Measurements from ENCODE around the gene TIMMDC1. TPM values are rescaled to one million over a fixed set of nuclear protein-coding genes. Genes with fewer than 3 reads are reported as not detected.

Gene TIMMDC1
- total RNA-seq, 3 donors from 2014 or later (not counting 1 experiment from before 2014, with no cell fraction given) = 31.9 to 50.1 (median 34.1) TPM

GRCh38 chr3:119571688-119572087 lies 73.3 kb downstream of the TIMMDC1 start:
- no peaks in the 10 kb centered on the region for H3K27me3 ChIP-seq (ENCODE audit: control insufficient read depth, insufficient read depth, low read length)
- DNase-seq (no peak), ATAC-seq (no peak)
- intact Hi-C loops (cut with micrococcal nuclease) = no loop called here
- H3K9me3 Mint-ChIP-seq = no peaks in the 10 kb centered on the region
- no peak overlapping the region for H3K4me3 Mint-ChIP-seq
- 89% methylated on average over 5 of the region's 5 CpGs for WGBS (ENCODE audit: insufficient coverage)
- TF ChIP-seq, protein P1, sequence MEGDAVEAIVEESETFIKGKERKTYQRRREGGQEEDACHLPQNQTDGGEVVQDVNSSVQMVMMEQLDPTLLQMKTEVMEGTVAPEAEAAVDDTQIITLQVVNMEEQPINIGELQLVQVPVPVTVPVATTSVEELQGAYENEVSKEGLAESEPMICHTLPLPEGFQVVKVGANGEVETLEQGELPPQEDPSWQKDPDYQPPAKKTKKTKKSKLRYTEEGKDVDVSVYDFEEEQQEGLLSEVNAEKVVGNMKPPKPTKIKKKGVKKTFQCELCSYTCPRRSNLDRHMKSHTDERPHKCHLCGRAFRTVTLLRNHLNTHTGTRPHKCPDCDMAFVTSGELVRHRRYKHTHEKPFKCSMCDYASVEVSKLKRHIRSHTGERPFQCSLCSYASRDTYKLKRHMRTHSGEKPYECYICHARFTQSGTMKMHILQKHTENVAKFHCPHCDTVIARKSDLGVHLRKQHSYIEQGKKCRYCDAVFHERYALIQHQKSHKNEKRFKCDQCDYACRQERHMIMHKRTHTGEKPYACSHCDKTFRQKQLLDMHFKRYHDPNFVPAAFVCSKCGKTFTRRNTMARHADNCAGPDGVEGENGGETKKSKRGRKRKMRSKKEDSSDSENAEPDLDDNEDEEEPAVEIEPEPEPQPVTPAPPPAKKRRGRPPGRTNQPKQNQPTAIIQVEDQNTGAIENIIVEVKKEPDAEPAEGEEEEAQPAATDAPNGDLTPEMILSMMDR (IDR thresholded peaks at IDR 0.05) = no peak
- H3K27ac ChIP-seq (ENCODE audit: low read length) = no peak overlapping the region
- no peaks in the 10 kb centered on the region for H3K9me3 ChIP-seq (ENCODE audit: control insufficient read depth, insufficient read depth, low read length)
- peaks cover 7 to 8% of the 10 kb centered on the region in 2 donors for H3K27me3 Mint-ChIP-seq (ENCODE audit: low read depth in 2 of 2)
- no peak overlapping the region for H3K4me3 ChIP-seq (ENCODE audit: low read length)
- H3K4me1 Mint-ChIP-seq = no peaks in the 10 kb centered on the region
- H3K36me3 ChIP-seq (ENCODE audit: control insufficient read depth, insufficient read depth, low read length) = no peaks in the 10 kb centered on the region
- H3K27ac Mint-ChIP-seq = no peak overlapping the region
- no peaks in the 10 kb centered on the region for H3K36me3 Mint-ChIP-seq
- H3K4me1 ChIP-seq (ENCODE audit: control insufficient read depth, insufficient read depth, low read length) = no peaks in the 10 kb centered on the region

Other genes starting within 250 kb of the TIMMDC1 start
- gene ARHGAP31, start 204.2 kb upstream of the TIMMDC1 start, total RNA-seq = 1 to 10 TPM; 4.1 to 8.4 (median 8.4) TPM
- gene TMEM39A, start 34.9 kb upstream of the TIMMDC1 start, total RNA-seq = 10 to 100 TPM; 64.2 to 76.5 (median 64.7) TPM
- 10 to 100 TPM; 29.4 to 38.1 (median 29.8) TPM for gene POGLUT1, start 29.6 kb upstream of the TIMMDC1 start, total RNA-seq
- 1 to 10 TPM in 1 of 3 donors, under 1 TPM in 1, not detected in 1; 0.40 to 1.1 TPM for gene CD80, start 61.1 kb downstream of the TIMMDC1 start, total RNA-seq
- gene ADPRH, start 80.9 kb downstream of the TIMMDC1 start, total RNA-seq = 1 to 10 TPM; 3.8 to 6.2 (median 4.5) TPM
- gene PLA1A, start 99.3 kb downstream of the TIMMDC1 start, total RNA-seq = under 1 TPM in 2 of 3 donors, not detected in 1; 0.20 to 0.34 TPM
- 1 to 10 TPM; 6.2 to 8.0 (median 7.9) TPM for gene POPDC2, start 162.0 kb downstream of the TIMMDC1 start, total RNA-seq
- gene COX17, start 178.9 kb downstream of the TIMMDC1 start, total RNA-seq = 10 to 100 TPM; 35.6 to 44.8 (median 40.6) TPM
- gene CFAP91, start 204.5 kb downstream of the TIMMDC1 start, total RNA-seq = under 1 TPM in 1 of 3 donors, not detected in 2; 0.14 TPM